Liver (tissue), 9 donors: ENCODE results near the gene PDE3A. TPM values are rescaled to one million over a fixed set of nuclear protein-coding genes. Genes with fewer than 3 reads are reported as not detected.

ENCODE experiments used
- DNase-seq: peaks from one replicate; pipeline ENCODE4 v3.0.0-alpha.2; 2017; ENCODE audit warnings: low spot score
- H3K27ac ChIP-seq, 2 donors: one replicate each; pipeline ENCODE4 v1.7.0; 2013; ENCODE audit warnings: inconsistent platforms in 2 of 2, low read length in 2 of 2, control low read depth in 1 of 2, low read depth in 1 of 2, mild to moderate bottlenecking in 1 of 2
- H3K27me3 ChIP-seq, 4 donors: one replicate each; pipeline versions ENCODE4 v1.6.1 to v1.7.0; 2013; ENCODE audit warnings: low read length in 3 of 4, inconsistent platforms in 1 of 4, mild to moderate bottlenecking in 1 of 4, moderate library complexity in 1 of 4; ENCODE audit not compliant: control insufficient read depth in 4 of 4, insufficient read depth in 4 of 4
- H3K36me3 ChIP-seq, 4 donors: one replicate each; pipeline versions ENCODE4 v1.6.1 to v1.7.0; 2013; ENCODE audit warnings: low read length in 3 of 4, mild to moderate bottlenecking in 3 of 4, low read depth in 1 of 4, moderate library complexity in 1 of 4; ENCODE audit not compliant: control insufficient read depth in 4 of 4, insufficient read depth in 3 of 4
- H3K4me1 ChIP-seq, 4 donors: one replicate each; pipeline versions ENCODE4 v1.6.1 to v1.7.0; 2013; ENCODE audit warnings: low read length in 3 of 4, mild to moderate bottlenecking in 3 of 4, moderate library complexity in 1 of 4; ENCODE audit not compliant: control insufficient read depth in 4 of 4, insufficient read depth in 4 of 4
- H3K4me3 ChIP-seq, 3 donors: one replicate each; pipeline versions ENCODE4 v1.6.1 to v1.7.0; 2013; ENCODE audit warnings: low read length in 3 of 3, control low read depth in 1 of 3, low read depth in 1 of 3, mild to moderate bottlenecking in 1 of 3
- H3K9ac ChIP-seq, 2 donors: one replicate each; pipeline ENCODE4 v1.7.0; 2013; ENCODE audit warnings: low read length in 2 of 2, mild to moderate bottlenecking in 2 of 2, moderate library complexity in 2 of 2, control low read depth in 1 of 2, low read depth in 1 of 2
- H3K9me3 ChIP-seq, 4 donors: one replicate each; pipeline versions ENCODE4 v1.6.1 to v1.7.0; 2013; ENCODE audit warnings: low read length in 3 of 4; ENCODE audit not compliant: control insufficient read depth in 4 of 4
- EGR1 ChIP-seq, 2 donors: IDR thresholded peaks; 2 replicates each; pipeline ENCODE4 v1.6.1; 2016 to 2018; ENCODE audit warnings: antibody characterized with exemption in 2 of 2, low read depth in 2 of 2
- FOXA1 ChIP-seq: IDR thresholded peaks from 2 replicates; pipeline ENCODE4 v1.6.1; 2016; ENCODE audit warnings: antibody characterized with exemption
- GABPA ChIP-seq, 2 donors: IDR thresholded peaks in 1 of 2; conservative IDR thresholded peaks in 1 of 2; 2 replicates each; pipeline ENCODE4 v1.6.1; 2016; ENCODE audit warnings: antibody characterized with exemption in 2 of 2, mild to moderate bottlenecking in 1 of 2, moderate library complexity in 1 of 2
- HNF4A ChIP-seq, 2 donors: conservative IDR thresholded peaks; 2 replicates each; pipeline ENCODE4 v1.6.1; 2016; ENCODE audit warnings: antibody characterized with exemption in 2 of 2, mild to moderate bottlenecking in 2 of 2
- HNF4G ChIP-seq: IDR thresholded peaks from 2 replicates; pipeline ENCODE4 v1.6.1; 2016; ENCODE audit warnings: antibody characterized with exemption
- JUND ChIP-seq, 2 donors: IDR thresholded peaks; 2 replicates each; pipeline ENCODE4 v1.6.1; 2016; ENCODE audit warnings: antibody characterized with exemption in 2 of 2
- NR2F2 ChIP-seq: IDR thresholded peaks from 2 replicates; pipeline ENCODE4 v1.6.1; 2016; ENCODE audit warnings: antibody characterized with exemption
- RAD21 ChIP-seq, 2 donors: IDR thresholded peaks; 2 replicates each; pipeline ENCODE4 v1.6.1; 2016; ENCODE audit warnings: antibody characterized with exemption in 2 of 2, mild to moderate bottlenecking in 2 of 2
- RXRA ChIP-seq, 2 donors: IDR thresholded peaks; 2 replicates each; pipeline ENCODE4 v1.6.1; 2017 to 2018; ENCODE audit warnings: antibody characterized with exemption in 2 of 2, mild to moderate bottlenecking in 1 of 2
- SP1 ChIP-seq: IDR thresholded peaks from 2 replicates; pipeline ENCODE4 v1.6.1; 2018; ENCODE audit warnings: antibody characterized with exemption, mild to moderate bottlenecking
- TAF1 ChIP-seq: conservative IDR thresholded peaks from 2 replicates; pipeline ENCODE4 v1.6.1; 2016; ENCODE audit warnings: antibody characterized with exemption, mild to moderate bottlenecking
- YY1 ChIP-seq: IDR thresholded peaks from 2 replicates; pipeline ENCODE4 v1.6.1; 2016; ENCODE audit warnings: antibody characterized with exemption, mild to moderate bottlenecking
- WGBS: extraction: QIAGEN DNeasy Blood & Tissue Kit; methylation state at CpG from one replicate; pipeline ENCODE4 v1.1.7; 2013; 5-methylcytosine and 5-hydroxymethylcytosine counted together
- polyA plus RNA-seq, 2 donors: library from polyadenylated mRNA; stranded (reverse) in 1 of 2; unstranded in 1 of 2; fragments of 200-250 nt in 1 of 2; fragments of >200 nt in 1 of 2; fragmentation: Nextera tagmentation in 1 of 2; extraction: Ambion mirVana in 1 of 2; gene quantifications; one replicate each; pipeline versions ENCODE4 v1.2.1 to v1.2.3, GENCODE V29; 2013 to 2015
- total RNA-seq, 2 donors: library from RNA; depleted of rRNA; stranded (reverse); fragments of >200 nt; gene quantifications; one replicate each; pipeline ENCODE4 v1.2.3, GENCODE V29; 2014
- TF ChIP-seq, protein P1 (sequence below): IDR thresholded peaks from 2 replicates; pipeline ENCODE4 v1.6.1; 2016; ENCODE audit warnings: antibody characterized with exemption
- TF ChIP-seq, protein P2 (sequence below): IDR thresholded peaks from 2 replicates; pipeline ENCODE4 v1.6.1; 2016; ENCODE audit warnings: antibody characterized with exemption
- TF ChIP-seq, protein P3 (sequence below): fragments of 150-350 bp; IDR thresholded peaks from 2 replicates; pipeline ENCODE4 v1.5.1; 2017; ENCODE audit warnings: improper control_type of control experiment, low read depth, low read length; ENCODE audit not compliant: missing input control
- TF ChIP-seq, protein P4 (sequence below): IDR thresholded peaks from 2 replicates; pipeline ENCODE4 v1.6.1; 2016; ENCODE audit warnings: antibody characterized with exemption, mild to moderate bottlenecking
- TF ChIP-seq, protein P5 (sequence below): IDR thresholded peaks from 2 replicates; pipeline ENCODE4 v1.6.1; 2016; ENCODE audit warnings: antibody characterized with exemption
- donor health status: healthy.
- donor health status: healthy.
- donor health status: healthy.
- donor health status: healthy.
- donor health status: healthy.

PDE3A gene
- total and polyA plus RNA-seq, 4 donors, result 0.50 to 3.8 (median 2.2) TPM

DNA sequence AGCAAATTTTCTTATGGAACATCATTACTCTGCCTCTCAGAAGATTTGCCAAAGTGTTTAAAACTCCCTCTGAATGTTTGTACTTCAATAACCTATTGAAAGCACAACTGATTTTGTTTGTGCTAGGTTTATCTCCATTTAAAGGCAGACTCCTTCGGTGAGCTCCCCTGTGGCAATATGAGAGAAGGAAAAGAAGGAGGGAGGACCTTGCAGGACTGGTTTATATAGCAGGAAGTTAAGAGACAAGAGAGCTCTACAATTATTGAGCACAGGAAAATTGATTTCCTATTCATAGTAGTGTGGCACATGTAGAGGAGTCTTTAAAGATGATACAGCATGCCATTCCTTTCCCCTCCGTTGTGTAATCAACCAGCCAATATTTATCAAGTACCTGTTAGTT, 75.5 kb downstream of the PDE3A start:
- TF ChIP-seq TAF1, result no peak
- TF ChIP-seq HNF4A (conservative IDR thresholded peaks at IDR 0.05), result no peak
- no peak for TF ChIP-seq GABPA (IDR thresholded peaks at IDR 0.05 in 1 of 2, conservative IDR thresholded peaks at IDR 0.05 in 1 of 2)
- TF ChIP-seq, protein P1, sequence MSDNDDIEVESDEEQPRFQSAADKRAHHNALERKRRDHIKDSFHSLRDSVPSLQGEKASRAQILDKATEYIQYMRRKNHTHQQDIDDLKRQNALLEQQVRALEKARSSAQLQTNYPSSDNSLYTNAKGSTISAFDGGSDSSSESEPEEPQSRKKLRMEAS, result no peak
- TF ChIP-seq EGR1 (IDR thresholded peaks at IDR 0.05; ENCODE audit: low read depth in 2 of 2), result no peak
- TF ChIP-seq, protein P2, sequence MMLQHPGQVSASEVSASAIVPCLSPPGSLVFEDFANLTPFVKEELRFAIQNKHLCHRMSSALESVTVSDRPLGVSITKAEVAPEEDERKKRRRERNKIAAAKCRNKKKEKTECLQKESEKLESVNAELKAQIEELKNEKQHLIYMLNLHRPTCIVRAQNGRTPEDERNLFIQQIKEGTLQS, result no peak
- TF ChIP-seq NR2F2, result no peak
- no peak for TF ChIP-seq JUND (IDR thresholded peaks at IDR 0.05)
- no peak for TF ChIP-seq RXRA (IDR thresholded peaks at IDR 0.05)
- no peak for TF ChIP-seq SP1
- no peak for DNase-seq
- Histone ChIP-seq H3K4me3 (no peak overlapping the region), H3K27ac (no peak overlapping the region), H3K36me3 (no peaks in the 10 kb centered on the region), H3K27me3 (peaks cover 0 to 4% (median 0%) of the 10 kb centered on the region in 4 donors), H3K9ac (no peak overlapping the region), H3K4me1 (no peaks in the 10 kb centered on the region), H3K9me3 (no peaks in the 10 kb centered on the region)
- 41% methylated on average over 2 of the region's 2 CpGs for WGBS

DNA sequence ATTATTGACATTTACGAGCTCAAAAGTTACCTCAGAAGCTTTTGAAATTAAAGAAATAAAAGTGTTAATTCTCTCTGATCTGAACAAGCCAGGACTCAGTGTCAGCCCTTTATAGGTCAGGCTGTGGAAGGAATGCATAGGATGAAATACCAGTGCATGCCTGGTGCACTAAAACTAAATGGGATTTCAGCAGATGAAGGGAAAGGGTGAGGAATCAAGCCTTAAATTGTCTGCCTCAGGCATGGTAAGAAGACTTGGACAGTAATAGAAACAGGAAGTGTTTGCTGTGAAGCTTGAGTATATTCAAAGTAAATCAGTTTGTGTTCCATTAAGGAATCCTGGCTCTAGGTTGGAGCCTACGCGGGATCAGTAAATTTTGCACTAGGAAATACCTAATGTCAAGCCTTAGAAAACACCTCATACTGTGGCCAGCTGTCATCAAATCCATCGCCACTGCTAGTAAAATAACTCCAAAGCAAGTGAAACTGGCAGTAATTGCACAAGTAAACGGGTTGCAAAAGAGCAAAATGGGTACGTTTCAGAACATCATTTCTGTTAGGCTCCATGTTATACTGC, 76.3 kb downstream of the PDE3A start:
- H3K4me1 ChIP-seq, result no peaks in the 10 kb centered on the region
- no peaks in the 10 kb centered on the region for H3K36me3 ChIP-seq
- no peak for TF ChIP-seq EGR1 (IDR thresholded peaks at IDR 0.05; ENCODE audit: low read depth in 2 of 2)
- no peak for TF ChIP-seq RXRA (IDR thresholded peaks at IDR 0.05)
- TF ChIP-seq, protein P3, sequence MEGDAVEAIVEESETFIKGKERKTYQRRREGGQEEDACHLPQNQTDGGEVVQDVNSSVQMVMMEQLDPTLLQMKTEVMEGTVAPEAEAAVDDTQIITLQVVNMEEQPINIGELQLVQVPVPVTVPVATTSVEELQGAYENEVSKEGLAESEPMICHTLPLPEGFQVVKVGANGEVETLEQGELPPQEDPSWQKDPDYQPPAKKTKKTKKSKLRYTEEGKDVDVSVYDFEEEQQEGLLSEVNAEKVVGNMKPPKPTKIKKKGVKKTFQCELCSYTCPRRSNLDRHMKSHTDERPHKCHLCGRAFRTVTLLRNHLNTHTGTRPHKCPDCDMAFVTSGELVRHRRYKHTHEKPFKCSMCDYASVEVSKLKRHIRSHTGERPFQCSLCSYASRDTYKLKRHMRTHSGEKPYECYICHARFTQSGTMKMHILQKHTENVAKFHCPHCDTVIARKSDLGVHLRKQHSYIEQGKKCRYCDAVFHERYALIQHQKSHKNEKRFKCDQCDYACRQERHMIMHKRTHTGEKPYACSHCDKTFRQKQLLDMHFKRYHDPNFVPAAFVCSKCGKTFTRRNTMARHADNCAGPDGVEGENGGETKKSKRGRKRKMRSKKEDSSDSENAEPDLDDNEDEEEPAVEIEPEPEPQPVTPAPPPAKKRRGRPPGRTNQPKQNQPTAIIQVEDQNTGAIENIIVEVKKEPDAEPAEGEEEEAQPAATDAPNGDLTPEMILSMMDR, result no peak
- no peak for TF ChIP-seq YY1
- no peak for TF ChIP-seq NR2F2
- TF ChIP-seq, protein P2, result no peak
- TF ChIP-seq, protein P4, sequence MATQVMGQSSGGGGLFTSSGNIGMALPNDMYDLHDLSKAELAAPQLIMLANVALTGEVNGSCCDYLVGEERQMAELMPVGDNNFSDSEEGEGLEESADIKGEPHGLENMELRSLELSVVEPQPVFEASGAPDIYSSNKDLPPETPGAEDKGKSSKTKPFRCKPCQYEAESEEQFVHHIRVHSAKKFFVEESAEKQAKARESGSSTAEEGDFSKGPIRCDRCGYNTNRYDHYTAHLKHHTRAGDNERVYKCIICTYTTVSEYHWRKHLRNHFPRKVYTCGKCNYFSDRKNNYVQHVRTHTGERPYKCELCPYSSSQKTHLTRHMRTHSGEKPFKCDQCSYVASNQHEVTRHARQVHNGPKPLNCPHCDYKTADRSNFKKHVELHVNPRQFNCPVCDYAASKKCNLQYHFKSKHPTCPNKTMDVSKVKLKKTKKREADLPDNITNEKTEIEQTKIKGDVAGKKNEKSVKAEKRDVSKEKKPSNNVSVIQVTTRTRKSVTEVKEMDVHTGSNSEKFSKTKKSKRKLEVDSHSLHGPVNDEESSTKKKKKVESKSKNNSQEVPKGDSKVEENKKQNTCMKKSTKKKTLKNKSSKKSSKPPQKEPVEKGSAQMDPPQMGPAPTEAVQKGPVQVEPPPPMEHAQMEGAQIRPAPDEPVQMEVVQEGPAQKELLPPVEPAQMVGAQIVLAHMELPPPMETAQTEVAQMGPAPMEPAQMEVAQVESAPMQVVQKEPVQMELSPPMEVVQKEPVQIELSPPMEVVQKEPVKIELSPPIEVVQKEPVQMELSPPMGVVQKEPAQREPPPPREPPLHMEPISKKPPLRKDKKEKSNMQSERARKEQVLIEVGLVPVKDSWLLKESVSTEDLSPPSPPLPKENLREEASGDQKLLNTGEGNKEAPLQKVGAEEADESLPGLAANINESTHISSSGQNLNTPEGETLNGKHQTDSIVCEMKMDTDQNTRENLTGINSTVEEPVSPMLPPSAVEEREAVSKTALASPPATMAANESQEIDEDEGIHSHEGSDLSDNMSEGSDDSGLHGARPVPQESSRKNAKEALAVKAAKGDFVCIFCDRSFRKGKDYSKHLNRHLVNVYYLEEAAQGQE, result no peak
- TF ChIP-seq FOXA1, result no peak
- no peak for TF ChIP-seq SP1
- no peak for TF ChIP-seq HNF4A (conservative IDR thresholded peaks at IDR 0.05)
- no peak for TF ChIP-seq TAF1
- TF ChIP-seq, protein P1, result no peak
- no peak for TF ChIP-seq RAD21 (IDR thresholded peaks at IDR 0.05)
- TF ChIP-seq, protein P5, sequence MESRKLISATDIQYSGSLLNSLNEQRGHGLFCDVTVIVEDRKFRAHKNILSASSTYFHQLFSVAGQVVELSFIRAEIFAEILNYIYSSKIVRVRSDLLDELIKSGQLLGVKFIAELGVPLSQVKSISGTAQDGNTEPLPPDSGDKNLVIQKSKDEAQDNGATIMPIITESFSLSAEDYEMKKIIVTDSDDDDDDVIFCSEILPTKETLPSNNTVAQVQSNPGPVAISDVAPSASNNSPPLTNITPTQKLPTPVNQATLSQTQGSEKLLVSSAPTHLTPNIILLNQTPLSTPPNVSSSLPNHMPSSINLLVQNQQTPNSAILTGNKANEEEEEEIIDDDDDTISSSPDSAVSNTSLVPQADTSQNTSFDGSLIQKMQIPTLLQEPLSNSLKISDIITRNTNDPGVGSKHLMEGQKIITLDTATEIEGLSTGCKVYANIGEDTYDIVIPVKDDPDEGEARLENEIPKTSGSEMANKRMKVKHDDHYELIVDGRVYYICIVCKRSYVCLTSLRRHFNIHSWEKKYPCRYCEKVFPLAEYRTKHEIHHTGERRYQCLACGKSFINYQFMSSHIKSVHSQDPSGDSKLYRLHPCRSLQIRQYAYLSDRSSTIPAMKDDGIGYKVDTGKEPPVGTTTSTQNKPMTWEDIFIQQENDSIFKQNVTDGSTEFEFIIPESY, result no peak
- no peak for TF ChIP-seq HNF4G
- no peaks in the 10 kb centered on the region for H3K9me3 ChIP-seq
- no peak overlapping the region for H3K9ac ChIP-seq
- H3K27ac ChIP-seq, result no peak overlapping the region
- no peak for DNase-seq
- 85% methylated on average over 6 of the region's 6 CpGs for WGBS
- no peak overlapping the region for H3K4me3 ChIP-seq
- H3K27me3 ChIP-seq, result peaks cover 0 to 4% (median 0%) of the 10 kb centered on the region in 4 donors
